Muscle layer of duodenum (tissue), 2 donors: Measurements from ENCODE around the gene ZNF177.

Experiments used
- H3K27ac ChIP-seq: one replicate; pipeline ENCODE4 v1.7.0; 2013; ENCODE audit warnings: mild to moderate bottlenecking, low read length
- H3K27me3 ChIP-seq: one replicate; pipeline ENCODE4 v1.7.0; 2013; ENCODE audit warnings: low read depth, mild to moderate bottlenecking, control low read depth, low read length
- H3K36me3 ChIP-seq, 2 donors: one replicate each; pipeline ENCODE4 v1.7.0; 2013; ENCODE audit warnings: low read length in 2 of 2, control low read depth in 1 of 2, mild to moderate bottlenecking in 1 of 2; ENCODE audit not compliant: insufficient read depth in 2 of 2, control insufficient read depth in 1 of 2
- H3K4me1 ChIP-seq, 2 donors: one replicate each; pipeline ENCODE4 v1.7.0; 2013; ENCODE audit warnings: low read length in 2 of 2, mild to moderate bottlenecking in 2 of 2, control low read depth in 1 of 2, moderate library complexity in 1 of 2; ENCODE audit not compliant: insufficient read depth in 2 of 2, control insufficient read depth in 1 of 2
- H3K4me3 ChIP-seq, 2 donors: one replicate each; pipeline ENCODE4 v1.7.0; 2013; ENCODE audit warnings: low read length in 2 of 2, low read depth in 1 of 2, mild to moderate bottlenecking in 1 of 2
- H3K9me3 ChIP-seq, 2 donors: one replicate each; pipeline ENCODE4 v1.7.0; 2013; ENCODE audit warnings: low read length in 2 of 2, control low read depth in 1 of 2, mild to moderate bottlenecking in 1 of 2; ENCODE audit not compliant: control insufficient read depth in 1 of 2
- donor health status: healthy.

The ZNF177 gene

GRCh38 chr19:9348253-9348652 lies 14.6 kb upstream of the ZNF177 start:
- H3K27me3 ChIP-seq: no peaks in the 10 kb centered on the region
- H3K9me3 ChIP-seq: peaks cover 50 to 89% of the 10 kb centered on the region in 2 donors
- peaks cover 3 to 82% of the 10 kb centered on the region in 2 donors for H3K36me3 ChIP-seq
- no peaks in the 10 kb centered on the region for H3K4me1 ChIP-seq
- H3K27ac ChIP-seq: no peak overlapping the region
- H3K4me3 ChIP-seq: peak overlapping the region; percentile 12 to 59

- peak overlapping the region; percentile 12 to 59 for H3K4me3 ChIP-seq
- H3K27ac ChIP-seq: no peak overlapping the region
- H3K36me3 ChIP-seq: peaks cover 0 to 79% of the 10 kb centered on the region in 2 donors
- H3K4me1 ChIP-seq: no peaks in the 10 kb centered on the region
- no peaks in the 10 kb centered on the region for H3K27me3 ChIP-seq
- H3K9me3 ChIP-seq: peaks cover 46 to 88% of the 10 kb centered on the region in 2 donors
These were observed 14.1 kb upstream of the ZNF177 start for GRCh38 chr19:9348671-9349070.

GRCh38 chr19:9352505-9352904 lies 10.3 kb upstream of the ZNF177 start:
- H3K36me3 ChIP-seq: peaks cover 0 to 78% of the 10 kb centered on the region in 2 donors
- H3K4me1 ChIP-seq: no peaks in the 10 kb centered on the region
- peaks cover 29 to 85% of the 10 kb centered on the region in 2 donors for H3K9me3 ChIP-seq
- H3K27ac ChIP-seq: no peak overlapping the region
- H3K27me3 ChIP-seq: no peaks in the 10 kb centered on the region
- peak overlapping the region in 1 of 2 donors; percentile 20 for H3K4me3 ChIP-seq

- no peak overlapping the region for H3K27ac ChIP-seq
- H3K36me3 ChIP-seq: peaks cover 0 to 80% of the 10 kb centered on the region in 2 donors
- H3K4me3 ChIP-seq: peak overlapping the region in 1 of 2 donors; percentile 20
- peaks cover 32 to 87% of the 10 kb centered on the region in 2 donors for H3K9me3 ChIP-seq
- H3K4me1 ChIP-seq: no peaks in the 10 kb centered on the region
- H3K27me3 ChIP-seq: no peaks in the 10 kb centered on the region
These were observed 9.8 kb upstream of the ZNF177 start for GRCh38 chr19:9353011-9353410.

GRCh38 chr19:9354651-9355050 lies 8.2 kb upstream of the ZNF177 start:
- Histone ChIP-seq H3K36me3 (peaks cover 0 to 78% of the 10 kb centered on the region in 2 donors), H3K4me1 (no peaks in the 10 kb centered on the region), H3K4me3 (peak overlapping the region; percentile 9 to 13), H3K9me3 (peaks cover 29 to 83% of the 10 kb centered on the region in 2 donors), H3K27me3 (no peaks in the 10 kb centered on the region), H3K27ac (no peak overlapping the region)

- Histone ChIP-seq H3K4me3 (peak overlapping the region in 1 of 2 donors; percentile 48), H3K36me3 (peaks cover 0 to 92% of the 10 kb centered on the region in 2 donors), H3K27me3 (no peaks in the 10 kb centered on the region), H3K4me1 (no peaks in the 10 kb centered on the region), H3K27ac (no peak overlapping the region), H3K9me3 (peaks cover 54 to 85% of the 10 kb centered on the region in 2 donors)
These were observed 8.2 kb downstream of the ZNF177 start for GRCh38 chr19:9370738-9371619.

- Histone ChIP-seq H3K27ac (no peak overlapping the region), H3K4me1 (no peaks in the 10 kb centered on the region), H3K36me3 (peaks cover 58 to 95% of the 10 kb centered on the region in 2 donors), H3K27me3 (no peaks in the 10 kb centered on the region), H3K4me3 (peak overlapping the region; percentile 26 to 69), H3K9me3 (peaks cover 73 to 95% of the 10 kb centered on the region in 2 donors)
These were observed 18.6 kb downstream of the ZNF177 start for GRCh38 chr19:9381361-9381785.

- Histone ChIP-seq H3K27ac (no peak overlapping the region), H3K36me3 (no peaks in the 10 kb centered on the region), H3K9me3 (peaks cover 16 to 55% of the 10 kb centered on the region in 2 donors), H3K27me3 (no peaks in the 10 kb centered on the region), H3K4me1 (no peaks in the 10 kb centered on the region), H3K4me3 (peak overlapping the region; percentile 64 to 73)
These were observed 44.1 kb downstream of the ZNF177 start for GRCh38 chr19:9406798-9407352.

- Histone ChIP-seq H3K27ac (no peak overlapping the region), H3K9me3 (peaks cover 26 to 65% of the 10 kb centered on the region in 2 donors), H3K4me3 (peak overlapping the region in 1 of 2 donors; percentile 73), H3K36me3 (peaks cover 6 to 8% of the 10 kb centered on the region in 2 donors), H3K27me3 (no peaks in the 10 kb centered on the region), H3K4me1 (no peaks in the 10 kb centered on the region)
These were observed 45.0 kb downstream of the ZNF177 start for GRCh38 chr19:9407827-9408226.

- peaks cover 52 to 63% of the 10 kb centered on the region in 2 donors for H3K36me3 ChIP-seq
- H3K27ac ChIP-seq: no peak overlapping the region
- no peaks in the 10 kb centered on the region for H3K4me1 ChIP-seq
- H3K9me3 ChIP-seq: peaks cover 69 to 90% of the 10 kb centered on the region in 2 donors
- no peaks in the 10 kb centered on the region for H3K27me3 ChIP-seq
- H3K4me3 ChIP-seq: peak overlapping the region; percentile 30 to 63
These were observed 50.6 kb downstream of the ZNF177 start for GRCh38 chr19:9413240-9413954.

GRCh38 chr19:9427941-9428340 lies 65.1 kb downstream of the ZNF177 start:
- peaks cover 8 to 25% of the 10 kb centered on the region in 2 donors for H3K9me3 ChIP-seq
- no peak overlapping the region for H3K27ac ChIP-seq
- H3K36me3 ChIP-seq: peaks cover 52 to 88% of the 10 kb centered on the region in 2 donors

More at GRCh38 chr19:9427941-9428340, 65.1 kb downstream of the ZNF177 start:
- no peak overlapping the region for H3K4me3 ChIP-seq
- H3K4me1 ChIP-seq: no peaks in the 10 kb centered on the region
- H3K27me3 ChIP-seq: no peaks in the 10 kb centered on the region
